NB4 (cell line): ENCODE data around the gene AUTS2.

Experiments
- MYC ChIP-seq: IDR thresholded peaks from 2 replicates; pipeline ENCODE4 v1.6.1; 2011; ENCODE audit warnings: low read depth, low read length
- POLR2A ChIP-seq: IDR thresholded peaks from 2 replicates; pipeline ENCODE4 v1.6.1; 2011; ENCODE audit warnings: mild to moderate bottlenecking; ENCODE audit not compliant: insufficient read length; ENCODE audit errors: extremely low read depth
- TF ChIP-seq, protein P1 (sequence below): IDR thresholded peaks from one replicate; pipeline ENCODE4 v1.5.1; 2012; ENCODE audit warnings: low read depth, low read length

- TF ChIP-seq, protein P1, sequence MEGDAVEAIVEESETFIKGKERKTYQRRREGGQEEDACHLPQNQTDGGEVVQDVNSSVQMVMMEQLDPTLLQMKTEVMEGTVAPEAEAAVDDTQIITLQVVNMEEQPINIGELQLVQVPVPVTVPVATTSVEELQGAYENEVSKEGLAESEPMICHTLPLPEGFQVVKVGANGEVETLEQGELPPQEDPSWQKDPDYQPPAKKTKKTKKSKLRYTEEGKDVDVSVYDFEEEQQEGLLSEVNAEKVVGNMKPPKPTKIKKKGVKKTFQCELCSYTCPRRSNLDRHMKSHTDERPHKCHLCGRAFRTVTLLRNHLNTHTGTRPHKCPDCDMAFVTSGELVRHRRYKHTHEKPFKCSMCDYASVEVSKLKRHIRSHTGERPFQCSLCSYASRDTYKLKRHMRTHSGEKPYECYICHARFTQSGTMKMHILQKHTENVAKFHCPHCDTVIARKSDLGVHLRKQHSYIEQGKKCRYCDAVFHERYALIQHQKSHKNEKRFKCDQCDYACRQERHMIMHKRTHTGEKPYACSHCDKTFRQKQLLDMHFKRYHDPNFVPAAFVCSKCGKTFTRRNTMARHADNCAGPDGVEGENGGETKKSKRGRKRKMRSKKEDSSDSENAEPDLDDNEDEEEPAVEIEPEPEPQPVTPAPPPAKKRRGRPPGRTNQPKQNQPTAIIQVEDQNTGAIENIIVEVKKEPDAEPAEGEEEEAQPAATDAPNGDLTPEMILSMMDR: no peak
- TF ChIP-seq MYC: no peak
- TF ChIP-seq POLR2A: no peak
These were observed 1040.2 kb downstream of the AUTS2 start for GRCh38 chr7:70638158-70639107.
